SIG-M5 (cell line): Measurements from ENCODE around the gene OPRL1.

Experiments
- DNase-seq: peaks from one replicate; lab custom pipeline; 2025; lab: John Stamatoyannopoulos, UW

Gene OPRL1

DNA sequence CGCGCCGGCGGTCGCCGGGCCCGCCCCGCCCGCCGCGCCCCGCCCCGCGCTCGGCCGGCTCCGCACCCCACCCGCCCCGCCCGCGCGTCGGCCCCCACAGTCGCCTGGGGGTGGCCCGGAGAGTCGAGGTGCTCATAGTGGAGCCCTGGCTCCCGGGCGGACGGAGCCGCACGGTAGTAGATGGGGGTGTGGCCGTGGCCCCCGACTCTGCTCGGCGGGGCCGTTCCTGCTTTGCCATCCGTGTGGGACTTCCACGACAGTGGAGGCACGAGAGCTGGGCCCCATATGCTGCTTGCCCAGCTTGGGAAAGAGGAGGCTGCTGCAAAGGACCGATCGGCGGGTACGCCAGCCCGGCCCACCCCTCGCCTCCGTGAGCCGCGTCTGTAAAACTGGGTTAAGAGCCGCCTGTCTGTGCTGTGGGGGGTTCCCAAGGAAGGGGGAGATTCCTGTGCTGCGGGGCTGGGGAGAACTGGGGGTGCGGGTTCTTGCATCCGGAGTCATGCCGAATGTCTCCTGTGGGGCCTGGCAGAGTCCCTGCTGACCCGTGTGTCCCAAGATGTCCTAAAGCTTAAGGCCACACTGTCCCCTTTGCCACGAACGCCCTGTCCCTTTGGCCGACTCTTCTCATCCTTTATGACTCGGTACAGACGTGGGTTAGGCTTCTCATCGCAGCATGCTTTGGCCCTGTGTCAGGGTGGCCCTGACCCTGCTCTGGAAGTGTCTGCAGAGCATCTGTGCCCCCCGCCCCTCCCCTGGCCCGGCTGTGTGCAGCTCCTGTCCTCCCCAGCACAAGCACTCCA lies at the start of gene OPRL1:
TSS of gene OPRL1 (plus strand) at position 70 of the 800 bp plus-strand sequence. CDS start 12,639 bp downstream, outside the sequence.
- no peak for DNase-seq

DNA sequence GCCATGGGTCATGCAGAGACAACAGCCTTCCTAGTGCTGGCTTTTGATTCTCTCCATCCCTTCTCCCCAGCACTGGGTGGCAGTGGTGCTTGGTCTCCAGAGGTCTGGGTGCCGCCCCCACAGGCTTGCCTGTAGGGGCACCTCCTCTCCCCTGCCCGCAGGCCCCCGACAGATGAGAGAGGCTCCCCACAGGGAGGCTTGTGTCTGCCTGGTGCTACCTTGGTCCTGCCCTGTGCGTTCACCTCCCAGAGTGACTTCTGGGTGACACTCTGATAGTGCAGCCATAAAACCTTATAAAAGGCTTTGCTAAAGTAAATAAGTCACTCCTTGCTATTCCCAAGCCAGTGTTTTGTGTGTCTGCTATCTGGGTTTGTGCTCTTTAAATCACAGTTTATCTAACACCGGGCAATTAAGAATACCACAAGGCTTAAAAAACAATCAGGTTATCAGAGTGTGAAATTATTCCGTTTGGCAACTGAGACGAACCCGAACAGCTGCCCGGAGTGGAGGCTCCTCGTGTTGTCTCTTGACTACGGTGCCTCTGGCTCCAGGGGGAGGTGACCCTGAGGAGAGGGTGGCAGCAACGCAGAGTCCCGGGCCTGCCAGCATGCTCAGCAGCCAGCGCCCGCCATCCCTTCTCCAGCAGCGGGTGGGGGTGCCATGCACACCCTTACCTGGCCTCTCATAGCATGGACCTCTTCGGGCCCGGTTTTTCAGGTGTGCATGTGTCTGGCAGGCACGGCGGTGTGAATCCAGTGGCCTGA lies 49.3 kb upstream of the OPRL1 start:
- no peak for DNase-seq

DNA sequence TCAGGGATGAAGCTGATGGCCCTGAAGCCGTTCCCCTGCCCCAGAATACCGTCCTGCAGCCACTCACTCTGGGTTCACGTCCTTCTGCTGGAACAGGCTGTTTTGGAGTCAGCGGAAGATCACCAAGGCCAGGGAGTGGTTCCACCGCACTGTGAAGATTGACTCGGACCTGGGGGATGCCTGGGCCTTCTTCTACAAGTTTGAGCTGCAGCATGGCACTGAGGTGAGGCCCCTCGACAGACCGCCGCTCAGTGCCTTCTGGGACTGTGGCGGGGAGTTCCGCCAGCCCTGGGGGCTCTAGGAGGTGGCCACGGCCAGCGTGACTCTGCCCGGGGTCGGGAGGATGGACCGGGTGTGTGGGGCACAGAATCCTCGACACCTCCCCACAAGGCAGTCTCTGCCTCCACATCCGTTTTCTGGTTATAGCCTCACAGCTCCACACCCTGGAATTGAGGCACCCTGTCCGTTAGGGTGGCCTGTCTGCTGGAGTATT lies 48.0 kb upstream of the OPRL1 start:
- no peak for DNase-seq

GRCh38 chr20:64032706-64033624 lies 46.9 kb upstream of the OPRL1 start:
- DNase-seq, result no peak

DNA sequence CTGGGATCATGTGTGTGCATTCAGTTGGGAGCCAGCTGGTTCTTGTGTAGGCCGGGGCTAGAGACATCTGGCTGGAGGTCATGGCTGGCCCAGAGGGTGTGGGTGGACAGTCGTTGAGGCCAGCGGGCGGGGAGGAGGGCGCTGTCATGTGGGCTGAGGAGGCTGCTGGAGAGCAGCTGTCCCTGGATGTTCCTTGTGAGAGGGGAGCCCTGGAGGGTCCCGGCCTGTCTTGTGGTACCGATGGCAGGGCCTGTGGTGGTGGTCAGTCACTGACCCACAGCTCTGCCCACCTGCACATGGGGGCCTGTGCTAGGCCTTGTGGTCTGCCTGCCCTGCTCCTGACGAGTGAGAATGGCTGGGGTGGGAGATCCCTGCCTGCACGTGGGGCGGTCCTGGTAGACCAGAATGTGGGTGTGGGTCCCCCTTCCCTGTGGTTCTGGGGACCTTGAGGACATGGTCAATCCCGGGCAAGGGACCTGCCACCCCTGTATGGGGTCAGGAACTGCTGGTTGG lies 45.8 kb upstream of the OPRL1 start:
- no peak for DNase-seq

DNA sequence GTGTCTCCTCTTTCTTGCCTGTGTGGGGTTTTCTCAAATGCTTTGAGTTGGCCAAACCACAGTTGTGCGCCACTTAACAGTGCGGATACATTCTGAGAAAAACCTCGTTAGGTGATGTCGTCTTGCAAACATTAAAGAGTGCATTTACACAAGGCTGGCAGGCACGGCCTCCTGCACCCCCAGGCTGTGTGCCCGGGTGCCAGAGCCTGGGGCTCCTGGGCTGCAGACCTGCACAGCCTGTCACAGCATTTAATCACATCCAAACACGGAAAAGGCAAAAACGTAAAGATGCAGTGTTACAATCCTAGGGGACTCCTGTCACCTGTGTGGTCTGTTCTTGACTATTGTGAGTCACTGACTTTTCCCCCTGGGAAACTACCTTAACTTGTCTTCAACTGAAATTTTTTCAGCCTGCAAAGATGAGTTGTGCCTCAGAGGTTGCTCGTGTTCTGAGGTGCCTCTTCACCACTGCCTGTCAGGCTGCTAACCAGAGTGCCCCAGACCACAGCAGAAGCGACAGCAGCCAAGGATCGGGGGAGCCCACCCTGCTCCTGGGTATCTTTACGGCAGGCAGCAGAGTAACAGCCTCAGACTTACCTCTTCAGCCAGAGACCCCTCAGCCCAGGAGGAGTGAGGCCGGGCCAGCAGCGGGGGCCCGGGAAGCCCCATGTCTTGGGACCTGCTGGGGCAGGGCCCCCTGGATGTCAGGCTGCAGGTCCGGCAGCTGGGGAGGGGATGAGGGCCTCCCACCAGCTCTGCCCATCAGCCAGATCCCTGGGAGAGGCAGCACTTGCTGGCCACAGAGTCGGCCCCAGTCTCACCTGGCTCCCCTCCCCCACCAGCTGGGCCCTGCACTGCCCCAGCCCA lies 44.6 kb upstream of the OPRL1 start:
- DNase-seq, result no peak

- no peak for DNase-seq
Observed at GRCh38 chr20:64035933-64036345, 43.9 kb upstream of the OPRL1 start, which contains the start of gene C20orf204. TSS of gene C20orf204 (plus strand) at chr20:64036182. CDS start at chr20:64036324, 142 bp downstream.

- no peak for DNase-seq
Observed at GRCh38 chr20:64036346-64037198, 43.3 kb upstream of the OPRL1 start.

GRCh38 chr20:64037199-64037497 lies 42.7 kb upstream of the OPRL1 start:
- DNase-seq, result no peak

DNA sequence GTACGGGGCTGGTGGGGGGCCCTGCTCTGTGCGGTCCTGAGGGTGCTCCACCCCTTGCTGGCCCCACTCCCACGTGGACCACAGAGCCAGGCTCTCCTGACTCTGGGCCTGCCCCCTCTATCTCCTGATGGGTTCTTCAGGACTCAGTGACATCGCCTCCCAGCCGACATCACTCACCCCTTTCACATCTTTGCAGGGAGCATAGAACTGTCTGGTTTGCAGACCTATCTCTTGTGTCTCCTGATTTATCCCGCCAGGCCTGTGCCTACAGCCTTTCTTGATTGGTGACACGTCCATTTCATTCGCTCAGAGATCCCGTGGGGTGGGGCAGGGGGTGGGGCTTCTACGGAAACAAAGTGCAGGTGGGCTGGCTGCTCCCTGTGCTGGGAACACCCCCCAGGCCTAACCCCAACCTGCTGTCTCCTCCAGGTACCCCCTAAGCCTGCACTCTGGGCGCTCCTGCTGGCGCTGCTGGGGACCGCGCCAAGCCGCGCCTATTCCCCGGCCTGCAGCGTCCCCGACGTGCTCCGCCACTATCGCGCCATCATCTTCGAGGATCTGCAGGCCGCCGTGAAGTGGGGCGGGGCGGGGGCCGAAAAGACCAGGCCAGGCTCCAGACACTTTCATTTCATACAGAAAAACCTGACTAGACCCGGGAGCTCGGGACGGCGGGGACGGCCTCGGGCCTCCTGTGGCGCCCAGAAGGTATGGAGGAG lies 42.2 kb upstream of the OPRL1 start:
- no peak for DNase-seq

DNA sequence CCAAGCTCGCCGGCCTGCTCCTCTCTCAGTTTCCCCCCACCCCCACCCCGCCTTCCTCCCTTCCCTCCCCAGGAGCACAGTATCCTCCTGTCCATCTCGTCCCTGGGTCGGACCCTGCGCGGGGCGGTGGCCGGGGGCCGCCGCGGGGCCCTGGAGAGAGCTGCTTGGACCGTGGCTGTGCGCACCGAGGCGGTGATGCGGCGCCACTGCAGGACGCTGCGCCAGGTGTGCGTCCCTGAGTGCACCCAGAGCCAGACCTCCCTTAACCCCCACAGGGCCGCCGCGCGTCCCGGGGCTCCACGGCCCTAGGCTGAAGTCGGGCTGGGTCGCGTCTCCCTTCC lies 41.7 kb upstream of the OPRL1 start:
- DNase-seq, result no peak

DNA sequence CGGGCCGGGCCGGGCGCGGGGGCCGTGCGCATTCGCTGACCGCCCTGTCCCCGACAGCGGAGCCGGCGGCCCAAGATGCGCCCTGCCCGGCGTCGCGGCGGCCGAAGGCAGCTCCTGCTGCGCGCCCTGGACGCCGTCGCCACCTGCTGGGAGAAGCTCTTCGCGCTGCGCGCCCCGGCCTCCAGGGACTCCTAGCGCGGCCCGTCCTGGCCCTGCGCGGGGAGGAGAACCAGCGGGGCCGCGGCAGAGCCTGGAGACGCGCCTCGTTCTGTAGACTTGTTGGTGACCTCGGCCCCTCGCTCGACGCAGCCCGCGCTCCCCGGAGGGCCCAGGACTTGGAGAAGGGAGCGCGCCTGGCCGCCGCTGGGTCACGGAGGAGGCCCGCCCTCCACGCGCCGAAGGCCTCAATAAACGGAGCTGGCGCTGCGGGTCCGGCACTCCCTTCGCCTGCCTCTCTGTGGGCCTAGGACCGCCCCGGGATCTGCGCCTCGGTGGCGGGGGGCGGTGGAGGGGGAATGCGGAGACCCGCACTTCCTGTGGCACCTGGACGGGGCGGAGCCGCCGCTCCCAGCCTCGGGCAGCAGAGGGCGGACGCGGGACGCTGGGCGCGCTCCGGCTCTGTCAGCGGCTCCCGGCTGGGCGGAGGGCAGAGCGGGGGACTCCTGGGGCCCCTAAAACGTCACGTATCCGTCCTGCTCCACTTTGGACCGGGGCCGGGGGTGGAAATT lies 41.2 kb upstream of the OPRL1 start:
- DNase-seq, result no peak

GRCh38 chr20:64039293-64040160 lies 40.4 kb upstream of the OPRL1 start:
- no peak for DNase-seq

DNA sequence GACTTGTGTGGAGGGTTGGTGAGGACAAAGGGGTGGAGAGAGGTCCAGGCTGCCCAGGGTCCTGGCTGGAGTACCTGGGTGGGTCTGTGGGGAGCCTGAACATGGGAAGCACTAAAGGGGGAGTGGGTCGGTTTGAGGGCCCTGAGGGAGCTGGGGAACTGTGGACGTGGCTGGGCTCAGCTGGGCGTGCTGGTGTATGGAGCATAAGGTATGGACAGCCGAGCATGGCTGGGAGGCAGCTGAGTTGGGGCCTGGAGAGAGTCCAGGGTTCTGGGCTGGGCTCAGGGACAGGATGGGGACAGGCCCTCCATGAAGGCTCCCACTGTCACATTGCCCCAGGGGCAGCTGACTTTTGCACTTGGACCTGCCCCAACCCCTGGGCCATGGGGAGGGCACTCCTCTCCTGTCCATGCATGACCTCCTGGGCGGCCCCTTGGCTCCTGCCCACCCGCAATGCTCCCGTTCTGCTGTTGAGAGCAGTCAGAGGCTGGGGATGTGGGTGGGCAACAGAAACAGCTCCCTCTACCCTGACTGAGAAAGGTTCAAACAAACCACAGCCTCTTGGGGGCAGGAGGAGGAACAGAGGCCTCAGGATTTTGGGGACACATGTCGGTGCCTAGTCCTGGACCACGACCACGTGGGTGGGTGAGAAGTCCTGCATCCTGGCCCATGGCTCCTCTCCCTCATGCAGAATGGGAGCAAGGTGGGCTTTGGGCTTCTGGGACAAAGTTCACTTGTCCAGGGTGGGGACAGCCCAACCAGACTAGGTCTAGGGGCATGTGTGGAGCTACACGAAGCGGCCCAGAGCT lies 39.4 kb upstream of the OPRL1 start:
- no peak for DNase-seq

GRCh38 chr20:64041040-64041780 lies 38.7 kb upstream of the OPRL1 start:
- no peak for DNase-seq

DNA sequence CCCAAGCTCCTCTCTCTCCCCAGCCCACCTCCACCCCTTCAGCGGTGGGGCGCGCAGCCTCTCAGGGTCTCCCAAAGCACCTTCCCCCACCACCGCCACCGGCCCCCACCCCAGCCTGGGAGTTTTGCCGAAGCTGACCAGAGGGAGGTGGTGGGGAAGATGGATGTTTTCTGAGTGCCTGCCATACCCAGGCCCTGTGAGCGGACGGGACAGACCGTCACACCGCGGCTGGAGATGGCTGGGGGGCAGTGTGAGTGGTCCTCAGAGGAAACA lies 38.2 kb upstream of the OPRL1 start:
- no peak for DNase-seq
